Liver (tissue), 9 donors: ENCODE results near the gene AK3. TPM values are rescaled to one million over a fixed set of nuclear protein-coding genes. Genes with fewer than 3 reads are reported as not detected.

ENCODE experiments used
- DNase-seq: peaks from one replicate; pipeline ENCODE4 v3.0.0-alpha.2; 2017; ENCODE audit warnings: low spot score
- H3K27ac ChIP-seq, 2 donors: one replicate each; pipeline ENCODE4 v1.7.0; 2013; ENCODE audit warnings: inconsistent platforms in 2 of 2, low read length in 2 of 2, control low read depth in 1 of 2, low read depth in 1 of 2, mild to moderate bottlenecking in 1 of 2
- H3K27me3 ChIP-seq, 4 donors: one replicate each; pipeline versions ENCODE4 v1.6.1 to v1.7.0; 2013; ENCODE audit warnings: low read length in 3 of 4, inconsistent platforms in 1 of 4, mild to moderate bottlenecking in 1 of 4, moderate library complexity in 1 of 4; ENCODE audit not compliant: control insufficient read depth in 4 of 4, insufficient read depth in 4 of 4
- H3K36me3 ChIP-seq, 4 donors: one replicate each; pipeline versions ENCODE4 v1.6.1 to v1.7.0; 2013; ENCODE audit warnings: low read length in 3 of 4, mild to moderate bottlenecking in 3 of 4, low read depth in 1 of 4, moderate library complexity in 1 of 4; ENCODE audit not compliant: control insufficient read depth in 4 of 4, insufficient read depth in 3 of 4
- H3K4me1 ChIP-seq, 4 donors: one replicate each; pipeline versions ENCODE4 v1.6.1 to v1.7.0; 2013; ENCODE audit warnings: low read length in 3 of 4, mild to moderate bottlenecking in 3 of 4, moderate library complexity in 1 of 4; ENCODE audit not compliant: control insufficient read depth in 4 of 4, insufficient read depth in 4 of 4
- H3K4me3 ChIP-seq, 3 donors: one replicate each; pipeline versions ENCODE4 v1.6.1 to v1.7.0; 2013; ENCODE audit warnings: low read length in 3 of 3, control low read depth in 1 of 3, low read depth in 1 of 3, mild to moderate bottlenecking in 1 of 3
- H3K9ac ChIP-seq, 2 donors: one replicate each; pipeline ENCODE4 v1.7.0; 2013; ENCODE audit warnings: low read length in 2 of 2, mild to moderate bottlenecking in 2 of 2, moderate library complexity in 2 of 2, control low read depth in 1 of 2, low read depth in 1 of 2
- H3K9me3 ChIP-seq, 4 donors: one replicate each; pipeline versions ENCODE4 v1.6.1 to v1.7.0; 2013; ENCODE audit warnings: low read length in 3 of 4; ENCODE audit not compliant: control insufficient read depth in 4 of 4
- CTCF ChIP-seq: fragments of 150-350 bp; IDR thresholded peaks from 2 replicates; pipeline ENCODE4 v1.5.1; 2017; ENCODE audit warnings: improper control_type of control experiment, low read depth, low read length; ENCODE audit not compliant: missing input control
- FOXA1 ChIP-seq: IDR thresholded peaks from 2 replicates; pipeline ENCODE4 v1.6.1; 2016; ENCODE audit warnings: antibody characterized with exemption
- FOXA2 ChIP-seq: IDR thresholded peaks from 2 replicates; pipeline ENCODE4 v1.6.1; 2016; ENCODE audit warnings: antibody characterized with exemption
- GABPA ChIP-seq, 2 donors: IDR thresholded peaks in 1 of 2; conservative IDR thresholded peaks in 1 of 2; 2 replicates each; pipeline ENCODE4 v1.6.1; 2016; ENCODE audit warnings: antibody characterized with exemption in 2 of 2, mild to moderate bottlenecking in 1 of 2, moderate library complexity in 1 of 2
- HNF4G ChIP-seq: IDR thresholded peaks from 2 replicates; pipeline ENCODE4 v1.6.1; 2016; ENCODE audit warnings: antibody characterized with exemption
- JUND ChIP-seq, 2 donors: IDR thresholded peaks; 2 replicates each; pipeline ENCODE4 v1.6.1; 2016; ENCODE audit warnings: antibody characterized with exemption in 2 of 2
- REST ChIP-seq: IDR thresholded peaks from 2 replicates; pipeline ENCODE4 v1.6.1; 2016; ENCODE audit warnings: antibody characterized with exemption, mild to moderate bottlenecking
- RXRA ChIP-seq, 2 donors: IDR thresholded peaks; 2 replicates each; pipeline ENCODE4 v1.6.1; 2017 to 2018; ENCODE audit warnings: antibody characterized with exemption in 2 of 2, mild to moderate bottlenecking in 1 of 2
- SP1 ChIP-seq: IDR thresholded peaks from 2 replicates; pipeline ENCODE4 v1.6.1; 2018; ENCODE audit warnings: antibody characterized with exemption, mild to moderate bottlenecking
- TAF1 ChIP-seq: conservative IDR thresholded peaks from 2 replicates; pipeline ENCODE4 v1.6.1; 2016; ENCODE audit warnings: antibody characterized with exemption, mild to moderate bottlenecking
- WGBS: extraction: QIAGEN DNeasy Blood & Tissue Kit; methylation state at CpG from one replicate; pipeline ENCODE4 v1.1.7; 2013; 5-methylcytosine and 5-hydroxymethylcytosine counted together
- polyA plus RNA-seq, 2 donors: library from polyadenylated mRNA; stranded (reverse) in 1 of 2; unstranded in 1 of 2; fragments of 200-250 nt in 1 of 2; fragments of >200 nt in 1 of 2; fragmentation: Nextera tagmentation in 1 of 2; extraction: Ambion mirVana in 1 of 2; gene quantifications; one replicate each; pipeline versions ENCODE4 v1.2.1 to v1.2.3, GENCODE V29; 2013 to 2015
- total RNA-seq, 2 donors: library from RNA; depleted of rRNA; stranded (reverse); fragments of >200 nt; gene quantifications; one replicate each; pipeline ENCODE4 v1.2.3, GENCODE V29; 2014
- TF ChIP-seq, protein P1 (sequence below): IDR thresholded peaks from 2 replicates; pipeline ENCODE4 v1.6.1; 2016; ENCODE audit warnings: antibody characterized with exemption
- TF ChIP-seq, protein P2 (sequence below): IDR thresholded peaks from 2 replicates; pipeline ENCODE4 v1.6.1; 2016; ENCODE audit warnings: antibody characterized with exemption
- TF ChIP-seq, protein P3 (sequence below): IDR thresholded peaks from 2 replicates; pipeline ENCODE4 v1.6.1; 2016; ENCODE audit warnings: antibody characterized with exemption
- donor health status: healthy.
- donor health status: healthy.
- donor health status: healthy.
- donor health status: healthy.
- donor health status: healthy.

AK3 gene
- total and polyA plus RNA-seq, 4 donors, result 70.6 to 181 (median 101) TPM

- Histone ChIP-seq H3K9me3 (no peaks in the 10 kb centered on the region), H3K27me3 (no peaks in the 10 kb centered on the region), H3K36me3 (peaks cover 0 to 47% (median 41%) of the 10 kb centered on the region in 4 donors), H3K27ac (no peak overlapping the region), H3K4me1 (no peaks in the 10 kb centered on the region), H3K4me3 (no peak overlapping the region), H3K9ac (no peak overlapping the region)
- 45% methylated on average over 2 of the region's 2 CpGs for WGBS
- TF ChIP-seq, protein P1, sequence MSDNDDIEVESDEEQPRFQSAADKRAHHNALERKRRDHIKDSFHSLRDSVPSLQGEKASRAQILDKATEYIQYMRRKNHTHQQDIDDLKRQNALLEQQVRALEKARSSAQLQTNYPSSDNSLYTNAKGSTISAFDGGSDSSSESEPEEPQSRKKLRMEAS, result no peak
- TF ChIP-seq GABPA (IDR thresholded peaks at IDR 0.05 in 1 of 2, conservative IDR thresholded peaks at IDR 0.05 in 1 of 2) (no peak), SP1 (no peak), JUND (IDR thresholded peaks at IDR 0.05) (no peak)
- TF ChIP-seq, protein P2, sequence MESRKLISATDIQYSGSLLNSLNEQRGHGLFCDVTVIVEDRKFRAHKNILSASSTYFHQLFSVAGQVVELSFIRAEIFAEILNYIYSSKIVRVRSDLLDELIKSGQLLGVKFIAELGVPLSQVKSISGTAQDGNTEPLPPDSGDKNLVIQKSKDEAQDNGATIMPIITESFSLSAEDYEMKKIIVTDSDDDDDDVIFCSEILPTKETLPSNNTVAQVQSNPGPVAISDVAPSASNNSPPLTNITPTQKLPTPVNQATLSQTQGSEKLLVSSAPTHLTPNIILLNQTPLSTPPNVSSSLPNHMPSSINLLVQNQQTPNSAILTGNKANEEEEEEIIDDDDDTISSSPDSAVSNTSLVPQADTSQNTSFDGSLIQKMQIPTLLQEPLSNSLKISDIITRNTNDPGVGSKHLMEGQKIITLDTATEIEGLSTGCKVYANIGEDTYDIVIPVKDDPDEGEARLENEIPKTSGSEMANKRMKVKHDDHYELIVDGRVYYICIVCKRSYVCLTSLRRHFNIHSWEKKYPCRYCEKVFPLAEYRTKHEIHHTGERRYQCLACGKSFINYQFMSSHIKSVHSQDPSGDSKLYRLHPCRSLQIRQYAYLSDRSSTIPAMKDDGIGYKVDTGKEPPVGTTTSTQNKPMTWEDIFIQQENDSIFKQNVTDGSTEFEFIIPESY, result no peak
- DNase-seq, result no peak
Measured at GRCh38 chr9:4706021-4706420, 35.0 kb downstream of the AK3 start.

DNA sequence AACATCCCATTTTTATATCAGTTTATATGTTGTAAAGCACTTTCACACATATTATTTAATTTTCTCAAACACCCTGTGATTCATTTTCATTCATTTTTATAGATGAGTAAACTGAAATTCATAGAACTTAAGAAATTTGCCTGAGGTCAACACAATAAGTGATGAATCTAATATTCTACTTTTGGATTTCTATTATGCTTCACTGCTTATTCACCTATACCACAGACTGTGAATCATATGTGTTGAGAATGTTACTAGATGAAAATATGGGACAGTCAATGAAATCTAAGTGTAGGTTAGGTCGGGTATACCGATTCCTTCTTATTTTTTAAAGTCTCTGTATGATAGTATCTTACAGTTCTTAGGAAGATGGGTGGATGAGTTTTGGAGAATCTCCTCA lies 36.9 kb downstream of the AK3 start:
- H3K9ac ChIP-seq, result no peak overlapping the region
- WGBS, result 95% methylated on average over 2 of the region's 2 CpGs
- no peak for DNase-seq
- peaks cover 0 to 10% (median 5%) of the 10 kb centered on the region in 4 donors for H3K4me1 ChIP-seq
- H3K9me3 ChIP-seq, result no peaks in the 10 kb centered on the region
- no peaks in the 10 kb centered on the region for H3K27me3 ChIP-seq
- no peak overlapping the region for H3K4me3 ChIP-seq
- H3K36me3 ChIP-seq, result peaks cover 0 to 41% (median 37%) of the 10 kb centered on the region in 4 donors
- no peak for TF ChIP-seq HNF4G
- TF ChIP-seq, protein P3, sequence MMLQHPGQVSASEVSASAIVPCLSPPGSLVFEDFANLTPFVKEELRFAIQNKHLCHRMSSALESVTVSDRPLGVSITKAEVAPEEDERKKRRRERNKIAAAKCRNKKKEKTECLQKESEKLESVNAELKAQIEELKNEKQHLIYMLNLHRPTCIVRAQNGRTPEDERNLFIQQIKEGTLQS, result no peak
- no peak for TF ChIP-seq JUND (IDR thresholded peaks at IDR 0.05)
- H3K27ac ChIP-seq, result no peak overlapping the region

- Histone ChIP-seq H3K9ac (no peak overlapping the region), H3K27ac (no peak overlapping the region), H3K36me3 (peaks cover 1 to 52% (median 51%) of the 10 kb centered on the region in 4 donors), H3K9me3 (no peaks in the 10 kb centered on the region), H3K4me3 (no peak overlapping the region), H3K27me3 (no peaks in the 10 kb centered on the region), H3K4me1 (peaks cover 1 to 13% (median 6%) of the 10 kb centered on the region in 4 donors)
- WGBS, result 85% methylated on average over 1 of the region's 1 CpG
- TF ChIP-seq, protein P3, result no peak
- TF ChIP-seq HNF4G, result no peak
- no peak for TF ChIP-seq RXRA (IDR thresholded peaks at IDR 0.05)
- TF ChIP-seq, protein P2, result no peak
- TF ChIP-seq FOXA1, result no peak
- TF ChIP-seq FOXA2, result no peak
- TF ChIP-seq TAF1, result no peak
- TF ChIP-seq CTCF, result no peak
- TF ChIP-seq JUND (IDR thresholded peaks at IDR 0.05), result no peak
- no peak for TF ChIP-seq REST
- no peak for DNase-seq
Measured at GRCh38 chr9:4701526-4701925, 39.5 kb downstream of the AK3 start.
